A673 (cell line): ENCODE results near the gene SLC38A2.

Experiments used
- CTCF ChIP-seq: fragments of 300-800, 200-600 bp; sonication (generic); conservative IDR thresholded peaks from 2 replicates; pipeline ENCODE4 v1.5.1; 2017; ENCODE audit warnings: low read depth, mild to moderate bottlenecking, antibody characterized with exemption, low read length, moderate library complexity, mixed read lengths
- EZH2 ChIP-seq: fragments of 200-600 bp; sonication (generic); IDR thresholded peaks from 2 replicates; pipeline ENCODE4 v1.6.1; 2017; ENCODE audit warnings: borderline replicate concordance, low read depth, mild to moderate bottlenecking, mixed read lengths, antibody characterized with exemption, low read length; ENCODE audit not compliant: poor library complexity, severe bottlenecking

DNA sequence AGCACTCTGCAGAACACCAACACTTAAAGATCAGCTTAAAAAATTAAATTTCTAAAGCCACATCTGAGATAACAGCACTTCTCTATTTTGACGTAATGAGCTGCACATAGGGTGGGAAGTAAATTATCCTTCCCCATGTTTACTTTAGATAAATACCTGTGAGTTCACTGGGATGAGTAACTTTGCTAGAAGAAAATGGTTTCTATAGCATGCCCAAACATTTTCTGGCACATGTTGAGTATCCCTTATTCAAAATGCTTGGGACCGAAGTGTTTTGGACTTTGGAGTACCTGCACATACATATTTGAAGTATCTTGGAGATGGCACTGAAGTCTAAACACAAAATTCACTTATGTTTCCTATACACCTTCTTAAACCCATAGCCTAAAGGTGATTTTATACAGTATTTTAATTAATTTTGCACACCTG, 6.6 kb downstream of the SLC38A2 start:
- TF ChIP-seq CTCF, result no peak
- TF ChIP-seq EZH2, result no peak
